Epidermal melanocyte (primary cell): ENCODE measurements around the gene PRDM15.

Experiments
- DNase-seq: peaks from one replicate; pipeline ENCODE4 v3.0.0; 2011; ENCODE audit warnings: low spot score; ENCODE audit not compliant: insufficient read length

PRDM15 gene

DNA sequence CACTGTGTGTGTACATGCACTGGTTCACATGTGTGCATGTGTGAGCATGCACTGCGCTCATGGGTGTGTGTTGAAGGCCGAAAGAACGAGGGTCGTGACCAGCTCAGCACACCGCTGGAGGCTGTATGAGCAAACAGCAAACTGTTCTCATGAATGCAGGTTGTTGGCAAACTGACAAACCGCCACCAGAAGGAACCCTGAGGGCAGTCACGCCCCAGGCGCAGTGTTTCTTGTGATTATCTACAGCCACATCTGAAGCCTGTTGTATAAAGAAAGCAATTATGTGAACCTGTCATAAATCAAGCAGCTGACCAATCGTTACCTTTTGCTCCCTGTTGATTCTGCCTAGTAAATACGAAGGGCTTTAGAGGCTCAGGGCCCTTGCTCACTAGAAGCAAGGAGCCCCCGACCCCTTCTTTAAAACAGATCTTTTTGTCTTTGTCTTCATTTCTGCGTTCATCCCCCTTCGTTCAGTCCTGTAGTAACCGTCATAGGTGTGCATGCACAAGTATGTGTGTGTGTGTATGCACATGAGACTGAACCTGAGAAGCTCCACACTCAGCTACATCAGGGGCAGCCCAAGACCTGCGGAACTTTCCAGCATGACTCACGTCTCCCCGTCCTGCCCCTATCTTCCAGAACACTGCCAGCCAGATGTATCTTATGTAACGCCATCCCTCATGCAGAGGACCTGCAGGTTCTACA lies 95.5 kb downstream of the PRDM15 start:
- DNase-seq = no peak

DNA sequence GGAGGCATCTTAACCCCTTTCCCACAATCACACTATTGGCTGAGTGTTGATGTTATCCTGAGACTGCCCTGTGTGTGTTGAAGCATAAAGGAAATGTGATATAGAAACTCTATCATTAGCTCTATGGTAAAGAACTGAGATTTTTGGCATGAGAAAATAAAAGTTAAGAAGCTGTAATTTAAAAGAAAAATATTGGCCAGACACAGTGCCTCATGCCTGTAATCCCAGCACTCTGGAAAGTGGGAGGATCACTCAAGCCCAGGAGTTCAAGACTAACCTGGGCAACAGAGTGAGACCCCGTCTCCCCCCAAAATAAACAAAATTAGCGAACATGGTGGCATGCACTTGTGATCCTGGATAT lies 98.1 kb downstream of the PRDM15 start:
- DNase-seq = no peak

DNA sequence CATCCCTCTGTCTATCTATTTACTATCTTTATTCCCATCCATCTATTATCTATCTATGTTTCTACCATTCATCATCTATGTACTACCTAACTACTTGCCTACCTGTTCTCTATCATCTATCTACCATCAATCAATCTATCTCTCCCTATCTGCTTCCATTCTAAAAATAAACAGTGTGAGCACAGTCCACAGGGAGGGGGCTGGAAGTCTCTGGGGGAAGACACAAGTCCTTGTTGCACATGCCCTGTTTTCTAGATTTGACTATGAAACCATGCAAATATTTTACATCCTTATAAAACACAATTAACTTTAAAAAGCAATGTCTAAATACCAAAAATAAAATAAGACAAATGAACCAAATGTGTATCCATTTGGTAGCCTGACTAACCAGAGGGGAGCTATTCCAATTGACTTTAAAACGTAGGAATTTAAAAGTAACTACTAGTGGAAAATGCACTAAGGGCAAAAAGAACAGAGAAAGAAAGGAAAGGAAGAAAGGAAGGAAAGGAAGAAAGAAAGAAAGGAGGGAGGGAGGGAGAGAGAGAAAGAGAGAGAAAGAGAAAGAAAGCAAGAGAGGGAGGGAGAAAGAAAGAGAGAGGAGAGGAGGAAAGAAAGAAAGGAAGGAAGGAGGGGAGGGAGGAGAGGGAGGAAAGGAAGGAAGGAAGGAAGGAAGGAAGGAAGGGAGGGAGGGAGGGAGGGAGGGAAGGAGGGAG lies 98.7 kb downstream of the PRDM15 start:
- no peak for DNase-seq

DNA sequence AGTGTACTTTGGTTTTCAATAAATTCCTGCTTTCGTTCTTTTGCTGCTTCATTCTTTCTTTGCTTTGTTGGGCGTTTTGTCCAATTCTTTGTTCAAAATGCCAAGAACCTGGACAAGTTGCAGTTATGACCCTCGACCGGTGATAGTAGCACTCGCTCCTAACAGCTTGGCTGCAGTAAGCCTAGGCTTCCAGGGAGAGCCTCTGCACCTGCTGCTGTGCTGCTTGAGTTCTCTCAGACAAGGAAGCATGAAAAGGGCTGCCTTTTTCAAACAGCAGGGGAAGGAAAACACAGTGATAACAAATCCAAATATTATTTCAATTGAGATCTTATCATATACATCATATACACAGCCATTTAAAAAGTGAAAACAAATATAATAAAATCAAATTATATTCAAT lies 99.5 kb downstream of the PRDM15 start:
- no peak for DNase-seq

DNA sequence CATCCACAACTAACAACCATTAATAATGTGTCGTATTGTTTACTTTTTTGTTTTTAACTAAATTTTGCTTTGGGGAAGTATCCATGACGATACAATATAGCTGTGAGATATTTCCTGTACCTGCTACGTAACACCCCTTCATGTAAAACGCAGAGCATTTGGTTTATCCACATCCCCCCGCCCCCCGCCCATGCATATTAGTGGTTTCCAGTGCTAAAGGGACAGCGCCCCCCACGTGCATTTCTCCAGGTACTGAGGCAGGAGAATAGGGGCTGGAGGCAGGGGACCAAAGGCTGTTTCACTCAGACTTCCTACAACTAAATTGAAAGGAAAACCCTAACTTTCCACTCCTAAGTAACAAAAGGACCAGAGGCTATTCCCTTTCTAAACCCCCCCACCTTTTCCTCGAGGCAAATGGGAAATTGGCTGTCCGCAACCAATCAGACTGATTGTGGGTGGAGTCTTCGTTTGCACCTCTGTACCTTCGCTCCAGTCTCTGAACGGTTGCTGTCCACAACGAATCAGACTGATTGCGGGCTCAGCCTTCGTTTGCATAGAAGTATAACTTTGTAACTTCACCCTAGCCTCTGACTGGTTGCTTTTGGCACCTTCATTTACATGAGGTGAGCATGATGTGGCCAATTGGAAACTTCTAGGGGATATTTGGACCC lies 100.1 kb downstream of the PRDM15 start:
- DNase-seq = no peak

DNA sequence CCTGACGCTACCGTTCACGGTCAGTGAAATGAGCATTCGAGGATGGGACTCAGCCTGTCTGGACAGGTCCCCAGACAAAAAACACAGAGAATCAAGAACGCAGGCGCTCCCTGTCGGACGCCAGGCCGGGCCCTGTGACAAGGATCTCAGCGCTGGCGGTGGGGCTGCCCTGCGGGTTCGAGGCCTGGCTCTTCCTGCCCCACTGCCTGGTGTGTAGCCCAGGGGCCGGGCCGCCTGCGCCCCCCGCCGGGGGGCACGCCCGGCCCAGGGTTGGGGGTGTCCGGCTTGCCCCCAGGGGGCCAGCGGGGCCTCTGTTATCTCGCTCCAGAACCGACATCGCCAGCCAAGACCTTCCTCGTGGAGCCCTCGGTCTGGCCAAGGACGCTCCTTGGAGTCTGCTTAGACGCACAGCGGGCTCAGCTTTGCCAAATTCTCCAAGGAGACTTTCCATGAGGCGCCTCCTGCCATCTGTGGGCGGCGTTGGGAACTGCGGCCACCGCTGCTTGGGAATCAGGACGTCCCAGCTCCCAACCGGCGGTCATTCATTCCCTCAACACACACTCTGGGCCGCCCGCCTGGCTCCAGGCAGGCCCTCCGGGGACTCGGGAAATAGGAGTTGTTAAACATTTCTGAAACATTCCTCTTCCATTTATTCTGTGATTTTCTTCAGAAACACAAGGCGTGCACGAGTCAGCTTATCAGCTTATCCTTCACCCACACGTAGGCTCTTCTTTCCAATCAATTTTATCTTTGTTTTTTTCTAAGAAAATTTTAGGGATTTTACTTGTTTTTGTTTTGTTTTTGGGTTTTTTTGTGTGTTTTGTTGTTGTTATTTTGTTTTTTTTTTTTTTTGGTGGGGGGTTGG lies 101.0 kb downstream of the PRDM15 start:
- DNase-seq = peak; percentile 72

DNA sequence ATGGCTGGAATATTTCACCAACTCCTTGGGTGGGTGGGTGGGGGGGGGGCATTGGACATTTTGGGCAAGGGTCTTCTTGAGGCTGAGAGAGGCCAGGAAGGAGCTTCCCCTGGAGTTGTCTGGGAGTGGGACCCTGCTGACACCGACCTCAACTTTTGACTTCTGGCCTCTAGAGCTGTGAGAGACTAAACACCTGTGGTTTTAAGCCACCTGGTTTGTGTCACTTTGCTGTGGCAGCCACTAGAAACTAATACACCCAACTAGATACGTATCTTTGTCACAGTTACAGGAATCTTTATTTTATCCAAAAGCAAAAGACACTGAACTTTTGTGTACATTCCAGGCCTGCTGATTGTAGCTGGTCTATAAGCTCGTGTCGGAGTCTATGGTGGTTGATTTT lies 102.4 kb downstream of the PRDM15 start:
- DNase-seq = no peak

DNA sequence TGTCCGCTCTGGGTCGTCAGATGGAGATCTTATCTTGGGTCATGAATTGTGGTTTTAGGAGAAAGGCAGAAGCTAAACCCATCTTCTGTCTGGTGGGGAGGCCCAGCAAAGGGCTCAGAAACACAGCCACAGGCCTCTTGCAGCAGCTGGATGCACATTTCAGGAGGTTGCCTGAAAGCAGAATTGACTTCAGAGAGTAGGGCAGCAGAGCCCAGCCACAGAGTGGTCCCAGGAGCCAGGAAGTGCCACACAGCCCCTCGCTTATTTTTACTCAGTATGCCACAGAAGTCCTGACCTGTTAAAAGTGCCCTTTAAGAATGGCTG lies 104.0 kb downstream of the PRDM15 start:
- DNase-seq = no peak

DNA sequence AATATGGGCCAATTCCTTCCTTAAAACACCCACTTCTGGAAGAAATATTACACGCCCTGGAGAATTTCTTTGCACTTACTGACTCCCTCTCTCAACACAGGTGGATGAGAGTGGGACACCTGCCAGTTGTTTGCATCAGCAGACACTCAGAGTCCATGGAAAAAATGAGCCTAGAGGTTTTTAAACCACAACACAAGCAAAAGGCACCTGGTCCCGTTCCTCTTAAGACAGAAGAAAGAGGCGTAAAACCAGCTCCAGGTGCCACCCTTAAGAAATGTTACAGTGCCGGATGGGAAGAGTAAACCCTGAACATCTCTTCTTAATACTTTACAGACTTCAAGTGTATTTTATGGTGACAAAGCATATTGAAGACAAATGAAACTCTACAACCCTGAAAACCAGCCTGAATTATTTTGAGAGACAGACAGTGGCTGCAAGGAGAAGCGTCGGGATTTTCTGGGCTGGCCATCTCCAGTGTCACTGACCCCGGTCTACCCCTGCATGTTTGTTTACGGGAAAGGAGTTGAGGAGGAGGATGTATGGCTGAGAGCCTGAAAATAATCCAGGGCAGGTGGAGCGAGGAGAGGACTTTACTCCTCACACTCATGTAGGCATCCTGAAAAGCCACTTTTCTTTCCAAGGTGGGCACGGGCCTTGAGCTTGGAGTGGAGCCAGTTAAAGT lies 104.5 kb downstream of the PRDM15 start:
- no peak for DNase-seq

DNA sequence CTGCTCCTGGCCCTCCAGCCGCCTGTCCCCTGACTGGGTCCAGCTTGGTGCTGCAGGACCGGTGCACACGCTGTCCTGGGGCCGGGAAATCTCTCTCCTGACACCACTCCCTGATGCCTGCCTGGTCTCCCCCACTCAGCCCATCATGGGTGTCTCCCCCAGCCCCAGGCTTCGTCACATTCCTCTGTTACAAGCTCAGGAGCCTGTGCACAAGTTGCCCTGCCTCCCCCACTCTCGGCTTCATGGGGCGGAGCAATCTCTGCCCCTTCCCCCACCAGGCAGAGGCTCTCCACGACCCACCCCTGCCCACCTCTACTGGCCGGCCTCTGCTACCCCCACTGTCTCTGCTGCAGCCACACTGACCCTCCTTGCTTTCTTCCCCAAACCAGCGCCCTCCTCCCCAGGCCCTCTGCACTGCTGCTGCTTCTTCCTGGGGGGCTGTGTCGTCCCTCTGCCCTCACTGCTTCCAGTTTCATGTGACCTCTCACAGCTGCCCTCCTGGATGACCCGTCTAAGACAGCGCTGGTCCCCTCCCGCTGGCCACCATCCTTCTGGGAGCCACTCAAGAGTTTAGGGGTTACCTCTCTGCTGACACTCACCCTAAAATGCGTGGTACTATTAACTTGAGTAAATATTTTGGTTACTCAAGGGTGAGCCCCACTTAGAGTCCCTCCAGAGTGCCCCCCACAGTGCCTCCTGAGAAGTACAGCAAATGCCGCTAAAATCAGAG lies 106.6 kb downstream of the PRDM15 start:
- DNase-seq = no peak

DNA sequence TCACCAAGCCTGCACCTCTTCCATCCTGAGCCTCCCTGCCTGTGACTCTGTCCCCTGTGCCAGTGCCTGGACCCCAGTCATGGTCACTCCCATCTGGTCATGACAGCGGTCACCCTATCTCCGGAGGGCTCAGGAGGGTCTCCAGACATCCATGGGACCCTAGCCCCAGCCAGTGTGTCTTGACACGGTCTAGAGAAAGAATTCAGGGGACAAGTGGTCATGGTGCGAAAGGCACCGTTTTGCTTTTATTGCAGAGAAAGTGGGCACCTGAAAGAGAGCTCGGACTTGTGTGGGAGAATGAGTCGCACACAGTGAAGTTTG lies 107.6 kb downstream of the PRDM15 start:
- DNase-seq = no peak

DNA sequence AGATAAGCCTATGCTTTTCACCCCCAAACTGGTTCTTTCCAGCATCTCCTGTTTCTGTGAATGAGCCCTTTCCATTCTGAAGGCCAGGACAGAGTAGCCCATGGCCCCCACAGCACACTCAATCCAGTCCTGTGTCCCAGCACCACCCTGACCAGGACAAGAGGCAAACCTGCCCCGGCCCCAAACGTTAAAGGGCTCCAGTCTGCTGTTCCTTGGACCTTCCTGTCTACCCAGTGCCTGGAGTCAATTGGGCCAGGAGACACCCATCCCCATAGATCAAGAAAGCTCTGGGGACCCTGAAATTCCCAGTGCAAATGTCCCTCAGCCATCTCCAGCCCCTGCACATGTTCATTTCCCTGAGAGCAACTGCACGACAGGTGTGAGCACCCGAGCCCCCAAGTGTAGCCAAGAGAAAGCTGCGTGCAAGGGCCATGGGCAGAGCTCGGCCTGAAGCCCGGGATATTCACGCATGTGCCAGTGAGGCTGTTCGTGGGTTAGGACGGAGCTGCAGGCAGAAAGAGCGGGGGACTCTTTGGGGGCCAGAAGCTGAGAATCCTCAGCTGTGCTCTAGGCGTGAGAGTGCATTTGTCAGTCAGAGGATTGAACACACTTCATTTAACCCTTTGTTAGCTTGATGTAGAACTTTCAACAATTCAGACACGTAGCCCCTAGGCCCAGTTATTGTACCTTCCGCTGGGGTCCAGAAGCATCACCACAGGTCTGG lies 108.1 kb downstream of the PRDM15 start:
- DNase-seq = no peak

DNA sequence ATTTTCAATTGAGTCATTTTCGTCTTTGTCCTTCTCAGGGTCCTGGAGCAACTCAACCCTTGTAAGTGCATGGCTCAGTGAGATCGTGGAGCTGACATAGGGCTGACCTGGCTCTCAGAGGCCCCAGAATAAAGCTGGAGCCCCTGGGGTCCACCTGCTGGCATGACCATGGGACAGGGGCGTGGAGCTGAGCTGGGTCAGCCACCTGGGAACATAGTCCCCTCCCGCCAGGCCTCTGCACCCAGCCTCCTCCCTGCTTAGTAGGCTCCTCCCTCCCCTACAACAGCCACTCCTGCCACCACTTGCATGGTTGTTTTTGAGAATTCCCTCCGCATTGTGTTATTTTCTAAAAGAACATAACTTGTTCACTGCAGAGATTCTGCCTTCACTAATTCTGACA lies 109.2 kb downstream of the PRDM15 start:
- DNase-seq = no peak

DNA sequence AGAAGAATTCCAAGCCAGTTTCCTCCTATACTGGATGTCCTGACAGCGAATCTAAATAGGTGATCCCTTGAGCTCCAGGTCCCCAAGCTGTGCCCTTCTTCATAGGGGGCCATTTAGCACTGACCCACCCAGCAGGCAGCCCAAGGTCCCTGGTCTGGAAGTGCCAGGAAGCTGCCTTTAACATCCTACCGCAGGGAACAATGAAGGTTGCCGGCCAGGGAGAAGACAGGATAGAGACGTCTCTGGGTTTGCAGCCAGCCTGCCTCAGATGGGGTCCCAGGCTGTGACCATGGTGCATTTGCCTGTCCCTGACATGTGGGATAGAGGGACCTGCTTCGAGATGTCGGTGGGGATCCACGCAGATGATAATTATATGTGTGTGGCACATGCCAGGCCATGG lies 109.6 kb downstream of the PRDM15 start:
- no peak for DNase-seq

DNA sequence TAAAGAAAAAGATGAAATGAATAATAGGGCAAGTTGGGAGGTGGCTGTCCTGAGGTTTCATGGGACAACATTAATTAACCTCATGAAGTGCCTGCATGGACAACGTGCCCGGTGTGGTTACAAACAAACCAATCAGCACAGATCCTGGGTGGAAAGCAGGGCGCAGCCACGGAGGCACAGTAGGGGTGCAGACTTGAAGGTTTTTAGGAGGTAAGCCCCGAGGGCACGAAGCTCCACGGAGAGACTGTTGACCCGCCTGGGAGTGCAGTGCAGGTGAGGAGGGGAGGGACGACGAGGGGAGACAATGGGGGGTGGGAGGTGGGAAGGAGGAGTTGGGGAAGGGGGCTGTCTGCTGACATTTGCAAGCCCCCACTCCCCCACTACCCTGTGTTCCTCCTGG lies 110.0 kb downstream of the PRDM15 start:
- no peak for DNase-seq

DNA sequence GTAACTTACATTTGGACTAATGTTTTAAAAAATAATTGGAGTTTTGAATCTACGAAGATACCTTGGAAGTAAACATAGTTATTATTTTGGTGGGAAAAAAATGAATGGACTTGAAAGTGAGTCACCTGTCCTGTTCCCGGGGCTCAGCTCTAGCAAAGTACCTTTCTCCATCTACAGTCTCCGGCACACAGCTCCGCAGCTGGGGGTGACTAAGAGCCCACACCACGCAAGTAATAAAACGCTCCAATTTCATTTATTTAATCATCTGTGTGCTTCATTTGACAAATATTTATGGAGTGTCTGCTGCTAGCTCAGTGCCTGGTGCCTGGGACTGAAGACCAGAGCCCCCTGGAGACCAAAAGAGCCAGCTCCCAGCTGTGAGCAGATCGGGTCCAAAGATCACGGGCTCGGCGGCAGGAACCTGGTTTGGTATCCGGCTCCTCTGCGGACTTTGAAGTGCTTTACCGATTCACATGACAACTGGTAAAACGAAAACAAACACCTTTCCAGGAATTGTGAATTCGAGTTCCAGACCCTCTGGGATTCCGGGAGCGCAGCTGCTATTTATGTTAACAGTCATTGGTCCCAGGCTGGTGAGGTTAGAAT lies 110.6 kb downstream of the PRDM15 start:
- DNase-seq = no peak

DNA sequence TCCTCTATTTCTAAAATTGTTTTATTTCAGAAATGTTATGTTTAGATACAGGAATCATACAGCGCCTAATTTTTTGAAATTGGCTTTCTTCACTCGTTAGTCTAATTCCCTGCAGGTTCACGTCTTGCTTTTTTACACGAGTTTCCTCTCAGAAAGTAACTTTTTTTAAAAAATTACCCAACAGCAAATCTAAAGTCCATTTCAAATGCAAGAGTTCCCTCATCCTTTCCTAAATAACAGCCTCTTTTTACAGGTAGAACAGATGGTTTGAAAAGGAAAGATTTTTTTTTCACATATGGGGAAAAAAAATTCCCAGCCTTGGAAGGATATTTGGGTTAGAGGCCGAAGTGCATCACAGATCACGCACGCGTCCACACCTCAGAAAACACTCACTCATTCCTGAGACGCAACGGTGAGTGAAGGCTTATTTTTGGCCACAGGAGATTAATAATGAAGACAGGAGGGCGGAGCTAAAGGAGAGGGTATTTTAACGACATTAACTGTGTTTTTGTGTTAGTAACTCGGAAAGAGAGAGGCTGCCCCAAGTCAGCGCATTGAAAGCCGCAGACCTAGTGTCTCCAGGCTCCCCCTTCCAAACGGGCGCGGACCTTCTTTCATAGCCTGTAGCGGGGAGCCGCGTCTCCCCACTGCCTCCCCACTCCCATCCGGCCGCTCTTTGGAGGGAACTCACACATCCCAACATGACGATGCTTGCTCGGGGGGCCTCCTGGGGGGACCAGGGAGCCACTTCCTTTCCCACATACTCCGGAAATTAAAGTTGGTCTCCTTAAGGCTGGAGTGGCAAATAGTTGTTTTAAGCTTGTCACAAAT lies 111.3 kb downstream of the PRDM15 start:
- no peak for DNase-seq

DNA sequence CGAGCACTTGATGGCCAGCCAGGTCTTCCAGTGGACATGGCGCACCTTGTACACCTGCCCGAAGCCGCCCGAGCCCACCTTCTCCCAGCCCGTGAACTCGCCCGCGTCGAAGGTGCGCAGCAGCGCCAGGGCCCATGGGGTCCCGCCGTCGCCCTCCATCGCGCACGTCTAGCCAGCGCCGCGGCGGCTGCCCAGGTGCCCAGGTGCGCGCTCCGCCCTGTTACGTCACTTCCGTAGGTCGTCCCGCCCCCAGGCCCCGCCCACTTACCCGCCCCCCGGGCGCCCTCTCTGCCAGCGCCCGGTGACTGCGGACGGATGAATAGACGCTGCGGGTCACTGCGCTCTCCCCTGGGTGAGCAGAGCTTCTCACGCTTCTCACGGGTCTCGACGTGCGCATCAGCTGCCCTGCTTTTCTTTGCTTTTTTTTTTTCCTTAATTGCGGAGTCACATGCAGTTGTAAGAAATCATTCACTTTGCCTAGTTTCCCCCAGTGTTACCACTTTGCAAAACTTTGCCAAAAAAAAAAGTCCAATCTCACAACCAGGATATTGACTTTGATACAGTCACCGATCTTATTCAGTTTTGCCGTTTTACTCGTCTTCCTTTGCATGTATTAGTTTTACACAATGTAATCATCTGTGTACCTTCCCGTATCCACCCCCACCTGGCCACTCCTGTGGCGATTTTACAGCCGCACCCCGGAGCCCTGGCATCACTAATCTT lies 112.1 kb downstream of the PRDM15 start, which contains the start of gene RIPK4:
Gene RIPK4, minus strand, starts transcription at position 170 of the 723 bp plus-strand sequence. Its CDS starts 11 bp downstream, at position 159.
- no peak for DNase-seq
